ENCODE measurements around the gene CCDC7. TPM values are rescaled to one million over a fixed set of nuclear protein-coding genes. Genes with fewer than 3 reads are reported as not detected.
"Not testable (repeated sequence)": the region's sequence is repeated elsewhere in the genome, so short reads cannot be mapped to it uniquely, and the experiment has no call there.

The CCDC7 gene
- total RNA-seq, 1 donor from 2014 or later = 9.5 TPM

DNA sequence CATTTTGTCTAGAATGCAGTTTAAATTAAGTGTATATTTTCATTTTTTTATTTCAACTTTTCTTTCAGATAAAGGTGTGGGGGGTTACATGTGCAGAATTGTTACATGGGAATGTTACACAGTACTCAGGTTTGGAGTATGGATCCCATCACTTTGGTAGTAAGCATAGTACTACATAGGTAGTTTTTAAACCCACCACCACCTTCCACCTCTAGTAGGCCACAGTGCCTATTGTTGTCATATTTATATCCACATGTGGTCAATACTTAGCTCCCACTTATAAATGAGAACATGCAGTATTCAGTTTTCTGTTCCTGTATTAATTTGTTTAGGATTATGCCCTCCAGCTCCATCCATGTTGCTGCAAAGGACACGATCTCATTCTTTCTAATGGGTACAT is 200.6 kb downstream of the CCDC7 start:
- DNase-seq (ENCODE audit: low spot score, unreplicated experiment) = no peak
- peaks cover 20% of the 10 kb centered on the region for H3K9me3 Mint-ChIP-seq (ENCODE audit: low read depth)
- TF ChIP-seq, protein P1, sequence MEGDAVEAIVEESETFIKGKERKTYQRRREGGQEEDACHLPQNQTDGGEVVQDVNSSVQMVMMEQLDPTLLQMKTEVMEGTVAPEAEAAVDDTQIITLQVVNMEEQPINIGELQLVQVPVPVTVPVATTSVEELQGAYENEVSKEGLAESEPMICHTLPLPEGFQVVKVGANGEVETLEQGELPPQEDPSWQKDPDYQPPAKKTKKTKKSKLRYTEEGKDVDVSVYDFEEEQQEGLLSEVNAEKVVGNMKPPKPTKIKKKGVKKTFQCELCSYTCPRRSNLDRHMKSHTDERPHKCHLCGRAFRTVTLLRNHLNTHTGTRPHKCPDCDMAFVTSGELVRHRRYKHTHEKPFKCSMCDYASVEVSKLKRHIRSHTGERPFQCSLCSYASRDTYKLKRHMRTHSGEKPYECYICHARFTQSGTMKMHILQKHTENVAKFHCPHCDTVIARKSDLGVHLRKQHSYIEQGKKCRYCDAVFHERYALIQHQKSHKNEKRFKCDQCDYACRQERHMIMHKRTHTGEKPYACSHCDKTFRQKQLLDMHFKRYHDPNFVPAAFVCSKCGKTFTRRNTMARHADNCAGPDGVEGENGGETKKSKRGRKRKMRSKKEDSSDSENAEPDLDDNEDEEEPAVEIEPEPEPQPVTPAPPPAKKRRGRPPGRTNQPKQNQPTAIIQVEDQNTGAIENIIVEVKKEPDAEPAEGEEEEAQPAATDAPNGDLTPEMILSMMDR (IDR thresholded peaks at IDR 0.05; ENCODE audit: unreplicated experiment) = no peak
- H3K27ac Mint-ChIP-seq = no peak overlapping the region
- H3K4me3 Mint-ChIP-seq (ENCODE audit: low read depth) = no peak overlapping the region
- peaks cover 3% of the 10 kb centered on the region for H3K36me3 Mint-ChIP-seq (ENCODE audit: insufficient read depth)
- H3K4me1 Mint-ChIP-seq (ENCODE audit: low read depth) = no peaks in the 10 kb centered on the region
- no peaks in the 10 kb centered on the region for H3K27me3 Mint-ChIP-seq

DNA sequence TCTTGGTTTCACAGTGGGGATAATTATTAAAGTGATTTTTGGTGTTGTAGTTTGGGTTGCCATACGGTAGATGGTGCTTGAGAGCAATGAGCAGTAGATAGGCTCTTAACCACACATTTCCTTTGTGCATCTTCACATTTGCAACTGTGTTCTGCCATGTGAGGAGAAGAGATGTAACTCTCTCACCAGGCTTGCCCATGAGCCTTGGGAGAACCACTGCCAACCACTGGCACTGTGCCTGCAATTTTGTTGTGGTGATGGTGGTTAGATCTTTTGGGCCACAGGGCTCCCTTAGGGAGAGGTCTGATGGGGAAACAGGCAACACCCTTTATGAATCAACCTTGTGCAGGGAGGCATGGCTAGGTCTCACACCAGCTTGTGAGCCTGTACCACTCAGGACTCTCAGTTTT is 204.3 kb downstream of the CCDC7 start:
- Mint-ChIP-seq H3K27me3 (no peaks in the 10 kb centered on the region), H3K4me1 (ENCODE audit: low read depth) (no peaks in the 10 kb centered on the region), H3K9me3 (ENCODE audit: low read depth) (peaks cover 26% of the 10 kb centered on the region), H3K27ac (no peak overlapping the region), H3K36me3 (ENCODE audit: insufficient read depth) (peaks cover 1% of the 10 kb centered on the region), H3K4me3 (ENCODE audit: low read depth) (no peak overlapping the region)
- TF ChIP-seq, protein P1 (IDR thresholded peaks at IDR 0.05; ENCODE audit: unreplicated experiment) = no peak
- DNase-seq (ENCODE audit: low spot score, unreplicated experiment) = no peak

DNA sequence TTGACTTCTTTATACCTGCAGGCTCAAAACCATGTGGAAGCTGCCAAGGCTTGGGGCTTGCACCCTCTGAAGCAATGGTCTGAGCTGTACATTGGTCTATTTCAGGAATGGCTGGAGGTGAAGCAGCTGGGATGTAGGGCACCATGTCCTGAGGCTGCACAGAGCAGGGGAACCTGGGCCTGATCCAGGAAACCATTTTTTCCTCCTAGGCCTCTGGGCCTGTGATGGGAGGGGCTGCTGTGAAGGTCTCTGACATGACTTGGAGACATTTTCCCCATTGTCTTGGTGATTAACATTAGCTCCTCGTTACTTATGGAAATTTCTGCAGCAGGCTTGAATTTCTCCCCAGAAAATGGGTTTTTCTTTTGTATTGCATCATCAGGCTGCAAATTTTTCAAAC is 211.5 kb downstream of the CCDC7 start:
- not testable (repeated sequence) for DNase-seq (ENCODE audit: low spot score, unreplicated experiment); H3K4me1 Mint-ChIP-seq (ENCODE audit: low read depth); H3K27me3 Mint-ChIP-seq; H3K27ac Mint-ChIP-seq; H3K36me3 Mint-ChIP-seq (ENCODE audit: insufficient read depth); H3K4me3 Mint-ChIP-seq (ENCODE audit: low read depth)
- H3K9me3 Mint-ChIP-seq (ENCODE audit: low read depth) = peaks cover 46% of the 10 kb centered on the region

DNA sequence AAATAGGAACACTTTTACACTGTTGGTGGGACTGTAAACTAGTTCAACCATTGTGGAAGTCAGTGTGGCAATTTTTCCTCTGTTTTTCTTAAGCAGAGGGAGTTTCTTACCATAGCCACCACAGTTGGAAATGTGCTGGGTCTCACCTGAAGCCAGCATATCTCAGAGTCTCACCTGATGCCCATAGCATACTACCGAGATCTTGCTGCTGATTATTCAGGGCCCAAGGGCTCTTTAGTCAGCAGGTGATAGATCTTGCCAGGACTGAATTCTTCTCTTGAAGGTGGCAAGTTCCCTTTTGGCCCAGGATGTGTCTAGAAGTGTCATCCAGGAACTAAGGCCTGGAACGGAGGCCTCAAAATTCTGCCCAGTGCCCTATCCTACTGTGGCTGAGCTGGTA is 215.4 kb downstream of the CCDC7 start:
- no peak for DNase-seq (ENCODE audit: low spot score, unreplicated experiment)
- Mint-ChIP-seq H3K9me3 (ENCODE audit: low read depth) (peaks cover 24% of the 10 kb centered on the region), H3K4me1 (ENCODE audit: low read depth) (no peaks in the 10 kb centered on the region), H3K27me3 (no peaks in the 10 kb centered on the region), H3K27ac (no peak overlapping the region), H3K4me3 (ENCODE audit: low read depth) (no peak overlapping the region), H3K36me3 (ENCODE audit: insufficient read depth) (peaks cover 4% of the 10 kb centered on the region)
- TF ChIP-seq, protein P1 (IDR thresholded peaks at IDR 0.05; ENCODE audit: unreplicated experiment) = no peak

DNA sequence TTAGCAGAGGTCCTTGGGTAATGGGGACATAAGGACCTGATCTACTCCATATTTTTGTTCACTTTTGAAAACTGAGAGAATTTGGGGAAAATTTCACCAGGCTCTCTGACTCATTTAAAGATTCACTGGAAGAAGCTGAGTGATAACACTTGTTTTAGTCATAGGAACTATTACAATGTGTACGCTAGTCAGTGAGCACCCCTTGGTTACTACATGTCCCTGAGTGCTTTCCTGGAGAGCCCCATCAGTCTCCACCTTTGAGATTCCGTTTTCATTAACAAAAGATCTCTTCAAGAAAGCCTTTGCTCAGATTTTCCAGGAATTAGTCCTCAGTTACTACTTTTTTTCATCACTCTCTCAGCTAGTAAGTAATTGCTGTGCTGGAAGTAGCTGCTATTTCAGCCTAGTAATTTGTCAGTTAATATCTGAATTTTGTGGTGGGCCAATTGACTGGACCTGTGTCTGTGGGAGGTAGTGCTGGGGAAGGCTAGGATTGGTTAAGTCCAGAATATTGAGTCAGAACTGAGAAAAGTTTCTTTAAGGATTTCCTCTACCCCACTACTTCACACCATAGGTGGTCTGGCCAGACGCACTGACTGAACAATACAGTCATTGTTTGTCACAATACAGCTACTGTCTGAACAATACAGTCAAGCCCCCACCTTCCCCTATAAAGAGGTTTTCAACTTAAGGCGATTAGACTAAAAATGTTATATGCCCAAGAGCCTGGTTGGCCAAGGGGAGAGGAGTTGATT is 235.0 kb downstream of the CCDC7 start:
- TF ChIP-seq, protein P1 (IDR thresholded peaks at IDR 0.05; ENCODE audit: unreplicated experiment) = no peak
- no peak overlapping the region for H3K4me3 Mint-ChIP-seq (ENCODE audit: low read depth)
- no peaks in the 10 kb centered on the region for H3K4me1 Mint-ChIP-seq (ENCODE audit: low read depth)
- H3K9me3 Mint-ChIP-seq (ENCODE audit: low read depth) = peaks cover 22% of the 10 kb centered on the region
- H3K36me3 Mint-ChIP-seq (ENCODE audit: insufficient read depth) = no peaks in the 10 kb centered on the region
- H3K27me3 Mint-ChIP-seq = no peaks in the 10 kb centered on the region
- no peak for DNase-seq (ENCODE audit: low spot score, unreplicated experiment)
- H3K27ac Mint-ChIP-seq = no peak overlapping the region

DNA sequence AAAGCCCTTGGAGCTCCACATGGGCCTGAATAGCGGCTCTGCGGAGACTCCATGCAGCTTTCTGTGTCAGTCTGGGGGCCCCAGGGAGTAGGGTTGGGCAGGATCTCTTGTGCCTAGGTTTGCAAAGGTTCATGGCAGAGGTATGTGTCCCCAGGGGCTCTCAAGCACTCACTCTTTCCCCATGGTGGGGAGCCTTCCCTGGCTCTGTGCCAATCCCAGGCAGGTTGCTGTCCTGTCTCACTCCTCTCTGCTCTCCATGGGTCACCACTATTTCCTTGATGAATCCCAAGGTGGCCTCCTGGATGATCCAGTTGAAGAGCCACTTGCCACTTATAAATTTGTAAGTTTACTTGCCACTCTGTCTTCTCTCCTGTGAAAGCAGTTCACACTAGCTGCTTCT is 238.4 kb downstream of the CCDC7 start:
- H3K27ac Mint-ChIP-seq = no peak overlapping the region
- H3K36me3 Mint-ChIP-seq (ENCODE audit: insufficient read depth) = no peaks in the 10 kb centered on the region
- no peak for DNase-seq (ENCODE audit: low spot score, unreplicated experiment)
- no peaks in the 10 kb centered on the region for H3K4me1 Mint-ChIP-seq (ENCODE audit: low read depth)
- no peak overlapping the region for H3K4me3 Mint-ChIP-seq (ENCODE audit: low read depth)
- H3K9me3 Mint-ChIP-seq (ENCODE audit: low read depth) = peaks cover 13% of the 10 kb centered on the region
- H3K27me3 Mint-ChIP-seq = no peaks in the 10 kb centered on the region
- TF ChIP-seq, protein P1 (IDR thresholded peaks at IDR 0.05; ENCODE audit: unreplicated experiment) = no peak
